HG02970 (cell line): Measurements from ENCODE around the gene CAPS.

ENCODE experiments used
- ATAC-seq: cut with Tn5 transposase; IDR thresholded peaks from one replicate; pipeline ENCODE4 v1.9.1; 2021; ENCODE audit warnings: mild to moderate bottlenecking, moderate library complexity, moderate number of reproducible peaks; ENCODE audit not compliant: unreplicated experiment, low FRiP score

CAPS gene

GRCh38 chr19:5932609-5933262, 18.7 kb downstream of the CAPS start:
- ATAC-seq: no peak

GRCh38 chr19:5933391-5934068, 19.5 kb downstream of the CAPS start:
- no peak for ATAC-seq

DNA sequence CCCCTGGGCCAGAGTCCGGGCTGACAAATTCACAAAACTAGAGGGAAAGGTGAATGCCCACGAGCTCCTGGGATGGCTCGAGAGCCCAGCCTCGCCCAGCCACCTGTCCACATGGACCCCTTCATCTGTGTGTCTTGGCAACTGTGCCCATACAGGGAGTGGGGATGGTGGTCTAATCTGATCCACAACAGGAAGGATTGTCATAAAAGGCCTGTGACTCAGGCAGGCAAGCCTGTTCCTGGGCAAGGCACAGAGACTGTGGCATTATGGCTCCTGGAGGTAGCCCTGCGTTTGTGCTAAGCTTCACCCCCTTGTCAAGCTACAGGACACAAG, 20.0 kb downstream of the CAPS start:
- ATAC-seq: no peak

DNA sequence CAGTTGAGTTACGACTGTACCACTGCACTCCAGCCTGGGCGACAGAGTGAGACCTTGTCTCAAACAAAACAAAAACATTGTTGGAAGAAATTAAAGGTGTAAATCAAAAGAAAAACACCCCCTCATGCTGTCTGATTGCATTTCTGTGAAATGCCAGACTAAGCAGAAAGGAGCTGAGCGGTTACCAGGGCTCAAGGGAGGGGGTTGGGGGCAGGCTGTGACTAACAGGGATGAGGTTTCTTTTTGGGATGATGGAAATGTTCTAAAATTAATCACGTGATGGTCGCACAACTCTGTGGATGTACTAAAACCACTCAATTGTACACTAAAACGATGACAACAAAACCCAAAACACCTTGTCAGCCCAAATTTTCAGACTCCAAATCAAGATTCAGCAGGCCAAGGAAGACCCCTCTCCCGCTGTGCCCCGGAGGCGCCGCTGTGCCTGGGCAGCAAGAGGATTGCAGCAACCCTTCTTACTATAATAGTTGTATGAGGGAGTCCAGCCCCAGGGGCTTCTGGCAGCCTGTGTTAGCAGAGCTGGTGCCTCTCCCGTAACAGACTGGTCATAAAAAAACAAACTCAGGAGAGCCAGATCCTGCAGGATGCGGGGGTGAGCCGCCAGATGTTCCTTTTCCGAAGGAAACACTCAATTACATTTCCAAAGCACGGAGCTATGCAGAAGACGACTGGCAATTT, 20.9 kb downstream of the CAPS start:
- ATAC-seq: no peak

DNA sequence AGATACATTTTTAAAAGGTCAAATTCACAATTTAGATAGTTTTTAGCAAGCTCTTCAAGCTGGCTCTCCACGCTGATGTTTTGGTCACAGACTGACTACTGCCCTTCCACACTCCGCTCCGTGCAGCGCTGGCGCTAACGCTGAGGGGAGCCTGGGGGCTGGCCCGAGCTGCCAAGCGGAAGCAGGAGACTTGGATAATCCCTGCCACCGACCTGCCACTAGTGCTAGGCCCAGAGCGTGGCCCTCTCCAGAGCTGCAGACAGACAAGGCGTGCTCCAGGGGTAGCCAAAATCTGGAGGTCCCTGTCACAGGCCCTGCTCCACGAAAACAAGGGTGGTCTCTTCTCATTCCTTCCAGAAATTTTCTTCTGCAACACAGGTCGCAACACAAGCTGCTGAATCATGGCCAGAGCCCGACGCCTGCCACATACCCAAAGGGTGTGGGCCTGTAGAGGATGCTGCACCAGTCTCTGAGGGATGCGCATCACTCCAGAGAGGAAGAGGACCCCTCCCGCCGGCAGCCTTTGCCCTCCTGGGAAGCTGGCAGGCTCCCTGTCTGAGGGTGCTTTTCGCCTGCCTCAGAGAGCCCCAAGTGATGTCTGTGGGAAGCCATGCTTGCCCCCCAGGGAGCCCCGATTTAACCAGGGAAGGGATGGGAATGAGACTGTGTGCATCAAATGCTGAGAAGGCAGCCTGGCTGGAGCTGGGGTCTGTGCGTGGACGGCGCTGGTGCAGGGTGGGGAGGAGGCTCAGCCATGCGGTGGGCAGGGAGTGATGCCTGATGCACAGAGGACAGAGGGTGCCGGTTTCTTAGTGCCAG, 21.6 kb downstream of the CAPS start:
- ATAC-seq: no peak

DNA sequence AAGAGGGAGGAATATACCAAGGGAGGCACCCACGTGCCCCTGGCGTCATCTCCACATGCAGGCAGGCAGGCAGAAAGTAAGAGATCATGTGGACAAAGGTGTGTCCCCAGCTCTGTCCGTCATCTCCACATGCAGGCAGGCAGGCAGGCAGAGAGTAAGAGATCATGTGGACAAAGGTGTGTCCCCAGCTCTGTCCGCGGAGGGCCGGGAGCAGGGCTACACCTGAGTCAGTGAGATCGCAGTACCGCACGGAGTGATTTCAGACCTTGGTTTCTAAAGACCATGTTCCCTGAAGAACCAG, 22.2 kb downstream of the CAPS start:
- ATAC-seq: no peak

DNA sequence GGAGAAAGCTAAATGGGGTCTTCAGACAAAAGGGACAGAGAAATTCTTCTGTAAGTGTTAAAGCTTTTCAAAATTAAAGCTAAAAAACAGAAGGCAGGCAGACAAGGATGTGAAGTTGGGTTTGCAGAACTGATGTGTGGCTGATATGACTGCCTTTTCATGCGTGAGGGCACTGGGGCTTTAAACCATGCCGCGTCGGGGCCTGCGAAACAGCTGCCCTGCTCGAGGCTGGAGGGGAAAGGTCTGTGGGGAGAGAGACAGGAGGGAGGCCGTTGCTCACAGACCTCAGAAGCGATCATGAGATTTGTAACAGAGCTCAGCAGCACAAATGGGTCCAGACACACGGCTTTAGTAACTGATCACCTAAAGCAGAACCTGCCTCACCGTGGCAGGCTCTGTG, 23.5 kb downstream of the CAPS start:
- ATAC-seq: no peak

- no peak for ATAC-seq
These were observed 26.5 kb downstream of the CAPS start for GRCh38 chr19:5940260-5941208.

GRCh38 chr19:5941673-5942072, 27.6 kb downstream of the CAPS start:
- no peak for ATAC-seq

DNA sequence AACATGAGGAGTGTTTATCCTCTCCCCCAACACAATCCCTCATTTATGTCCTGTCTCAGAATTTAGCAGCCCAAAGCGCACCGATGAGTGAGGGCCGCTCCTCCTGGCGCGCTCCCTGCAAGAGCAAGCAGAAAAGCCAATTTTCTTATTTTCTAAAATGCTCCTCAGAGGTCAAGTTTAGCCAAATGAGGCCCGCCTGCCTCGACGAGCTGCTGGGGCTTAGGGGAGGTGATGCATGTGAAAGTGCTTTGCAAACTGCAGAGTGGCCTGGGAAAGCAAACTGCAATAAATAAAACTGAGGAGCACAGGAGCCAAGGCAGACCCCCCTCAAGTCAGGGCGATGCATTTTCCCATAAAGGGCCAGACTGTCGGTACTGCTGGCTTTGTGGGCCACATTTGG, 29.0 kb downstream of the CAPS start:
- no peak for ATAC-seq

DNA sequence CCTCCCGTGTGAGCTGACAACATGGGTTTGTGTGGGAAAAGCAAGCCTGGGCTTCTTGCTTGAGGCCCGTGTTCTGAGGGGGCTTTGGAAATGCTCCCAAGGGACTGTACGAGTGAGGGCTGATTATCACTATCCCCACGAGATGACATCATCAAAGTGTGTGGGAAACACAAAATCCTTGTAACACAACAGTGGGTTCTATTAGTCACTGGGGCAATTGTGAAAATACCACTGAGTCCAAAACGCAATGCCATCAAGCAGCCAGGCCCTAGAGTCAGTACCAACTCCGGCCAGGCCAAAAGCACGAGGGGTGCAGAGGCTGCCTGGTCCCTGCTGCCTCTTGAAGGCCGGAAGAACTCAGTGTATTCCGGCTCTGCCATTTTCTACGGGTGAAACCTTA, 29.6 kb downstream of the CAPS start:
- ATAC-seq: no peak

DNA sequence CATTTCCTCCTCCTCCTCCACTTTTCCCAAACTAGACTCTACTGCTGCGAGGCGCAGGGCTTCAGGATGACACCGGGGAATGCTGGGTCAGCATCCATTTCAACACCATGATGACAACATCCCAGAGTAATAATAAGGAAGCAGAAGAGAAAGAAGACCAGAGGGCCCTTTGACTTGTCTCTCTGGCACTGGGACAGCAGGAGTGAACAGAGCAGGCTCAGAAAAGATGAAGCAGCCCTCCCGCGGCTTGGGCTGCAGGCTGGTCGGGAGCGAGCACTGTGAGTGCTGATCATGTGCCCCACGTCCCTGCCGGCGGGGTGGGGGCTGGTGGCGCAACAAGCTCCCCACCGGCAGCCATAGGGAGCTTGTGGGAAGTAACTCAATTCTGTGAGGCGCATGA, 33.4 kb downstream of the CAPS start:
- no peak for ATAC-seq

DNA sequence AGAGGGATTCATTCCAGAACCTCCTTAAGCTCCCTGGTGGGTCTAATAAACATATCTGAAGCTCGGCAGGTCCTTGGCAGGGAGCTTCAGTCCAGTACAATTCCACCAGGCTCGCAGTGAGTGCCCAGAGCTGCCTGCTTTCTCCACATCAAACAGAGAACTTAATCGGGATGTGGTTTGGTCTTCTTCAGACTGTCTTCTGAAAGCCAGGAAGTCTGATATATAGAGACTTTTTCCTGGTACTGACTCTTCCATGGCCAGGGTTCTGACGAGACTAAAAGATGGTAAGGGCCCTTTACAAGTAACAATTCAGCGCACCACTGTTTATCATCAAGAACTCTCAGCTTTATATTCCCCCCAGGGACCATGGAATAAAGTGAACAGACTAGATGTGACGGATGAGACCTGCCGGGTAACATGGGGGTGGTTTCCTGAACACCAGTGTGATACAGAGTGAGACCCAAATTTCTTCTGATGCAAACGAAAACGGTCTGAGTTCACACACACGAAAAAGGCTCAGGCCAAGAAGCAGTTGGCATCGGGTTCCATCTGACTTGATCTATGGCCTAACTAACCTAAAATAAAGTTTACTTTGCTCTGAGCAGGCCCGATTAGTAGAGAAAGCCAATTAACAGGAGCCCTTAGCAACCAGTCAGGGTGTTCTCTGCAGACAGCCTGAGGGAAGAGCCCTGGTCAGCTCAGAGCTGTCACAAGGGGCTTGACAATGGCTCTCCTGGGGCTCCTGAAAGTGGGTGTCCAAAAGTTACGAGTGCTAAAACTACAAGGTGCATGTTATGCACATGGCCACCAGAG, 34.9 kb downstream of the CAPS start:
- no peak for ATAC-seq

DNA sequence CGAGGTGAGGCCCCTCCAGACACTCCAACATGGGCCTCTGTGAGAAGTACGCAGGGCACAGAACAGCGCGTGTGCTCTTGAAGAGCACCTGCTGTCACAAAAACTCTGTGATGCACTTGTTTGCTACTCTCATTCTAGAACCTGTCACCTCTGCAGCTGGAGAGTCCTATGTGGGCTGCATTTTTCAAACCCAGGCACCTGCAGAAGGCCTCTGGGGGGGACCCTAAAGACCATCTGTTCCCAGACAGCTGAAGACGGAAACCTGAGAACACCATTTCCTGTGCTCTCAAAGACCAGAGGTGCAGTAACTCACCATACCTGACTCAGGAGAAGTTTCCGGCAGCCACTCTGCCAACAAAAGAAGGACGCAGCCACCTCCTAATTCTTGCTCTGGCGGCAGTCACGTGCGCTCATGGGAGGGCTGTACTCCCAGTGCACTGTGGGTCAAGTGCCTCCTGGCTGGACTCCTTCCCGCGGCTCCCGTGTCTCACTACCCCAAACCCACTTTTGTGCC, 35.8 kb downstream of the CAPS start:
- no peak for ATAC-seq

GRCh38 chr19:5950741-5951140, 36.7 kb downstream of the CAPS start:
- ATAC-seq: no peak

- ATAC-seq: no peak
These were observed 37.3 kb downstream of the CAPS start for GRCh38 chr19:5951338-5951861.

GRCh38 chr19:5952193-5953029, 38.4 kb downstream of the CAPS start:
- no peak for ATAC-seq

DNA sequence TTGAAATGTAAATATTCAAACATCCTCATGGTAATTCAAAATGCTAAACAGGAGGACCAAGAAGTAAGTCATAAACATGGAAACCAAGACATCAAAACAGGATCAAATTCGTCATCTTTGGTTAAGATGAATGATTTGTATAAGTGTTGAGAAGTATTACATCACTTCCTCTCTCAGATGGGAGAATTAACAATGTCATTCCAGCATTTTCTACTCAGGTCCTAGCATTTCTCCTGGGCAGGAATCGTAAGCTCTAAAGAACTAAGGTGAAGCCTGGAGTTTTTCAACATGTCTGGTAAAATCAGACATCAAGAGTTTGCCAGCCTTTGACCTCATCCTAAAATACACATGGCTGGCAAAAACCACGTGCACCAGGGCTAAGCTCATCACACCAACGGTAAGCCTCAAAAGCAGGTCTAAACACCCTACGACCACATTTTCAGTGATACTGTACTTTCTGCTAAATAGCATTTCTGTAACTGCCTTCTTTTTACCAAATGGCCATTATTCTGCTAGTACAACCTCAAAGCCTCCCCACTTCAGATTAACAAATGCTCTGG, 39.1 kb downstream of the CAPS start:
- no peak for ATAC-seq
